ENCODE measurements around the gene HPD.
"Not testable (repeated sequence)": the region's sequence is repeated elsewhere in the genome, so short reads cannot be mapped to it uniquely, and the experiment has no call there.

DNA sequence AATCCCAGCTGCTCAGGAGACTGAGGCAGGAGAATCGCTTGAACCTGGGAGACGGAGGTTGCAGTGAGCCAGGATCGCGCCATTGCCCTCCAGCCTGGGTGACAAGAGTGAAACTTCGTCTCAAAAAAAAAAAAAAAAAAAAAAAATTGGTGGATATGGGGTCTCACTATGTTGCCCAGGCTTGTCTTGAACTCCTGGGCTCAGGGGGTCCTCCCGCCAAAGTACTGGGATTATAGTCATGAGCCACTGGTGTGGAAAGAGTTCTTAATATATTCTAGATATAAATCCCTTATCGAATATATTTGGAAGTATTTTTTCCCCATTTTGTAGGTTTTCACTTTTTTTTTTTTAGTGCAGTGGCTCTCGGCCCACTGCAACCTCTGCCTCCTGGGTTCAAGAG lies 10.6 kb upstream of the HPD start:
- TF ChIP-seq EZH2 (IDR thresholded peaks at IDR 0.05); POLR2AphosphoS5 (IDR thresholded peaks at IDR 0.05; ENCODE audit: borderline replicate concordance, low read depth, low read length); FOXP2 (optimal IDR thresholded peaks at IDR 0.05; ENCODE audit: control extremely low read depth, extremely low read length, insufficient read depth): not testable (repeated sequence)
